Loucy (cell line): Measurements from ENCODE around the gene THBS1.

Source experiments
- CTCF ChIP-seq: fragments of 200-600 bp; sonication (generic); conservative IDR thresholded peaks from 2 replicates; pipeline ENCODE4 v1.5.1; 2014; ENCODE audit warnings: mild to moderate bottlenecking, antibody characterized with exemption, low read length
- EZH2phosphoT487 ChIP-seq: fragments of 200-600 bp; IDR thresholded peaks from 2 replicates; pipeline ENCODE4 v1.6.1; 2018; ENCODE audit warnings: antibody characterized with exemption, mild to moderate bottlenecking, moderate library complexity, borderline replicate concordance

DNA sequence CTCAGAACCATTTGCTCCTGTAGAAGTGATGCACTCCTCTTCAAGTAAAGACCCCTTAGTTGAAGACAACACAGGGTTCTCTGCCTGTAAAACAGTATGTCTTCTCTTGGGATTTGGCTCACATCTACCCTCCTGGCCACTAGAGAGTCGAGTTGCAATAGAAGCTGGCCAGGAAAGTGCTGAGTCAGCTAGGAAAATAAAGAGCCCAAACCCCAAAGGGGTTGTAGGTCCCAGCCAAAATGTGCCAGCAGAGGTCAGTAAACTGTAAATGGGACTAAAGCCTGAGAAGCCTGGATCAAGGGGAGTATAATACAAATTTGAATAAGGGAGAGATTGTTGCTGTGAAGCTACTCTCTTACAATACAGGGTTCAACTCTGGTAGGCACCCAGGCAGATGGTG, 37.2 kb upstream of the THBS1 start:
- peak; percentile 40 for TF ChIP-seq CTCF
- no peak for TF ChIP-seq EZH2phosphoT487
